ENCODE results near the gene HOXB7. TPM values are rescaled to one million over a fixed set of nuclear protein-coding genes. Genes with fewer than 3 reads are reported as not detected.

HOXB7 gene
- polyA plus RNA-seq, 1 experiment = not detected

- ChIA-PET CTCF (interaction anchor here (0.8 to 2.8 kb wide), 10 partner anchors 17 to 279 kb away, joined by 3 to 16 read pairs (median 4); no protein-coding TSS in a partner anchor), POLR2A (no interaction called here)
- Histone ChIP-seq H3K36me3 (ENCODE audit: control insufficient read depth, insufficient read depth, low read length) (no peaks in the 10 kb centered on the region), H3K27me3 (ENCODE audit: control insufficient read depth, insufficient read depth, low read length) (peaks cover 77% of the 10 kb centered on the region), H3K4me3 (ENCODE audit: low read depth, low read length) (no peak overlapping the region)
- no peak for TF ChIP-seq CTCF (IDR thresholded peaks at IDR 0.05; ENCODE audit: insufficient read depth, low read depth, low read length)
- no peak for DNase-seq (ENCODE audit: low read depth)
These were observed 23.3 kb downstream of the HOXB7 start for GRCh38 chr17:48587276-48588073.

GRCh38 chr17:48586355-48587258 is 24.2 kb downstream of the HOXB7 start:
- Histone ChIP-seq H3K4me3 (ENCODE audit: low read depth, low read length) (no peak overlapping the region), H3K36me3 (ENCODE audit: control insufficient read depth, insufficient read depth, low read length) (no peaks in the 10 kb centered on the region), H3K27me3 (ENCODE audit: control insufficient read depth, insufficient read depth, low read length) (peaks cover 81% of the 10 kb centered on the region)
- DNase-seq (ENCODE audit: low read depth) = no peak
- CTCF ChIA-PET = interaction anchor here (0.8 to 2.8 kb wide), 8 partner anchors 17 to 278 kb away, joined by 3 to 16 read pairs (median 4); no protein-coding TSS in a partner anchor
- POLR2A ChIA-PET = no interaction called here
- no peak for TF ChIP-seq CTCF (IDR thresholded peaks at IDR 0.05; ENCODE audit: insufficient read depth, low read depth, low read length)

- no peak for TF ChIP-seq CTCF (IDR thresholded peaks at IDR 0.05; ENCODE audit: insufficient read depth, low read depth, low read length)
- Histone ChIP-seq H3K4me3 (ENCODE audit: low read depth, low read length) (no peak overlapping the region), H3K27me3 (ENCODE audit: control insufficient read depth, insufficient read depth, low read length) (peaks cover 77% of the 10 kb centered on the region), H3K36me3 (ENCODE audit: control insufficient read depth, insufficient read depth, low read length) (no peaks in the 10 kb centered on the region)
- CTCF ChIA-PET = interaction anchor here (2.3 kb wide), 1 partner anchor 232 kb away, joined by 11 read pairs; no protein-coding TSS in a partner anchor
- POLR2A ChIA-PET = no interaction called here
- DNase-seq (ENCODE audit: low read depth) = no peak
These were observed 26.5 kb downstream of the HOXB7 start for GRCh38 chr17:48584223-48584741.

GRCh38 chr17:48583708-48584222 is 27.1 kb downstream of the HOXB7 start:
- TF ChIP-seq CTCF (IDR thresholded peaks at IDR 0.05; ENCODE audit: insufficient read depth, low read depth, low read length) = no peak
- POLR2A ChIA-PET = no interaction called here
- peaks cover 77% of the 10 kb centered on the region for H3K27me3 ChIP-seq (ENCODE audit: control insufficient read depth, insufficient read depth, low read length)
- H3K36me3 ChIP-seq (ENCODE audit: control insufficient read depth, insufficient read depth, low read length) = no peaks in the 10 kb centered on the region
- CTCF ChIA-PET = interaction anchor here (0.6 to 2.3 kb wide), 5 partner anchors 11 to 276 kb away, joined by 3 to 11 read pairs (median 4); no protein-coding TSS in a partner anchor
- H3K4me3 ChIP-seq (ENCODE audit: low read depth, low read length) = no peak overlapping the region
- no peak for DNase-seq (ENCODE audit: low read depth)
